NCI-H2227 (cell line): ENCODE measurements around the gene C10orf143.

Source experiments
- DNase-seq: peaks from one replicate; lab custom pipeline; 2025; ENCODE audit not compliant: unreplicated experiment; lab: John Stamatoyannopoulos, UW

The C10orf143 gene

DNA sequence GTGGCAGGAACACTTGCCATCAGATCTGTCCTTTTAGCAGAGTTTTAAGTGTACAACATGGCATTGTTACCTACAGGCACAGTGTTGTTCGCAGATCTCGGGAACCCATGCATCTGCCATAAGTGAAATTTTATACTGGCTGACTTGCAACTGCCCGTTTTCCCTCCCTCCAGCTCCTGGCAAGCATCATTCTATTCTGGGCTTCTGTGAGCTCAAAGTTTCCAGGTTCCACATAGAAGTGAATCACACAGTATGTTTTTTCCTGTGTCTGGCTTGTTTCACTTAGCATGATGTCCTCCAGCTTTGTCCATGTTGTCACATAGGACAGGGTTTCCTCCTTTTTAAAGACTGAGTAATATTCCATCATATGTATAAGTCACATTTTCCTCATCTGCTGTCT is 56.6 kb downstream of the C10orf143 start:
- no peak for DNase-seq

DNA sequence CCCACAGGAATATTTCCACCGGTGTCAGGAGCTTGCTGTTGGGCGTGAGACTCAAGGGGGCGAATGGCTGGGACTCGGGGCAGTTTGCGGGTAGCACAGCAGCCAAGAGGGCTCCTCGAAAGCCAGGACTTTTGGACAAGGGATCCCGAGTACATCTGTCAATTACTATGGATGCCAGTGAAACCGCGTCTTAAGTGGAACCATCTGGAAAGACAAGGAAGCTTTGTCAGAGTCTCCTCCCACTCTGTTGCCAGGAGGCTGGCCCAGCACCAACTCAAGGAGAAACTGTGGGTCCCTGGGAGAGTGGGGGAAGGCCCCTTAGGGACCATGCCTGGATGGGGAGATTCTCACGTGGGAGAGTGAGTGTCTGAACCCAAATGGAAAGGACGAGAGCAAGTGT is 57.1 kb downstream of the C10orf143 start:
- no peak for DNase-seq

DNA sequence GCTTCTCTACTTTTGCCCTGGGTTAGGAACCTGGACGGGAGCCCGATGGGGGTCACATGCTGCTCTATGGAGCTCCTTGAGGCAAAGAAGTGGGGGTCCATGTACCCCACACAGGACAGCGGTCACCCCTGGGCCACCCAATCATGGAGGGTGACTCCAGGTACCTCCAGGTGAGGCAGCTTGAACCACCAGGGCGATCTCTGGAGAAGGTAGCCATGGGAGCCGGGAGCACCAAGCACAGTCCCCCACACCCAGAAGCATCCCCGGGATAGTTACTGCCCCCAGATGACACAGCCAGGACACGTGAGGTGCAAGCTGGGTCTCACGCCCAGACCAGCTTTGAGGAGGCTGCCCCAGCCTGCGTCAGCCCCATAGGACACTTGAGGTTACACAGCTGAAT is 58.4 kb downstream of the C10orf143 start:
- no peak for DNase-seq

DNA sequence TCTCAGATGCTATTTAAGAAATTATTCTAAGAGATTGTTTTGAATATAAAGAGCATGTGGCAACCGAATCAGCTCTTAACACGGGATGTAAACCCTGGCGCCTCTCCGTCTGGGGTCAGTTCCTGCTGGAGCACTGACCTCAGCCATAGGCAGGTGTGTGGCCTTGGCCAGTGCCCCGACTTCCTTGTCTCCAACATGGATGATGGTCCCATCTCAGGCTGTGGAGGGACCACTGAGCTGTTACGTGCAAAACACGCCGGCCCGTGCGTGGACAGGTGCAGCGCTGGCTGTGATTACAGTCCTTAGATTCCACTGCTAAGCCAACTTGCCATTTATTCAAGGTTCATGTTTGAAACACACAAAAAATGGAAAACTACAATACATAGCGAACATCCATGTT is 59.9 kb downstream of the C10orf143 start:
- DNase-seq, result no peak

DNA sequence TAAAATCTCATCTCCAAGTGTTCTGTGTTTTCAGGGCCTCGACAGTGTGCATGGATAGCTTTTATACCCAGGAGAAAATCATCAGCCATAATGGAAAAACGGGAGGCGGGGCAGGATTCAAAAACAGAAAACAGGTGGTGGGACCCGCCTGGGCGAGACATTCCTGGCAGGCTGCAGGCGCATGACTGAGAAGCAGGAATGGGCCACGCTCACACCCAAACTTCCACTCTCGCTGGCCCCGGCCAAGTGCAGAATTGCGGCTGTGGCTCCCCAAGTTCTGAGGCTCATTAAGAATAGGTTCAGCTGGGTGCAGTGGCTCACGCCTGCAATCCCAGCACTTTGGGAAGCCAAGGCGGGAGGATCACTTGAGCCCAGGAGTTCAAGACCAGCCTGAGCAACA is 60.6 kb downstream of the C10orf143 start:
- no peak for DNase-seq

DNA sequence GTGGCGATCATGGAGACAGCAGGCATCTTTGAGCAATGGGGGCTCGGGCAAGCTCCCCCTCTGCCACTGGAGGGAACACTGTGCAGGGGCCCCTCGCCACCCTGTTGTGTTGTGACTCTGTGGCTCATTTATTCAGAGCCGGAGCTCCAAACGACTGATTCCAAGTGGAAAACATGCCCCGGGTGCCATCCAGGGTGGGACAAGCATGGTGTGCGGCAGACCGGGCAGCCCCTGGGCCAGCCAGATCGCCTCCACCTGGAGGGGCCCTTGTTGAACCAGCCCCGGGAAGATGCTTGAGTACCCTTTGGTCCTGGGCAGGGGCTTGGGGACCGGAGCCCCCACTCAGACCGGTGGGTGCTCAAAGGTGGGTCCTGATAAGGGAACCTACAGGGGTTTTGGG is 61.4 kb downstream of the C10orf143 start:
- no peak for DNase-seq

DNA sequence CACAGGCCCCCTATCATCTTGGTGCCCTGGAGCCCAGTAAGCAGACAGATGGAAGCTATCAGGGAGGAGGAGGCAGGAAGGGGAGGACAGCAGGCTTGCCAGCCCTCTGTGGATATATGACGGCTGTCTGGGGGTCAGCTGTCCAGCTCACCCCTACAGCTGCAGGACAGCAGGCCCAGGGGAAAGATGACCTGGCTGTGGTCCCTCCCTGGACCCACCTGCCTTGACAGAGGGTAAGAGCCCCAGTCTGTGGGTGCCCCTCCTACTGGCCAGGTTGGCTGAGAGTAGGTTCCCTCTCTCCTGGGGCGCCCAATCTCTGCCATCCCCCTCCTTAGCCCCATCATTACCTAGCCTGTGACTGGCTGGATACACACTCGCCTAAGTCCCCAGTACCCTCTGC is 62.5 kb downstream of the C10orf143 start:
- DNase-seq, result no peak

DNA sequence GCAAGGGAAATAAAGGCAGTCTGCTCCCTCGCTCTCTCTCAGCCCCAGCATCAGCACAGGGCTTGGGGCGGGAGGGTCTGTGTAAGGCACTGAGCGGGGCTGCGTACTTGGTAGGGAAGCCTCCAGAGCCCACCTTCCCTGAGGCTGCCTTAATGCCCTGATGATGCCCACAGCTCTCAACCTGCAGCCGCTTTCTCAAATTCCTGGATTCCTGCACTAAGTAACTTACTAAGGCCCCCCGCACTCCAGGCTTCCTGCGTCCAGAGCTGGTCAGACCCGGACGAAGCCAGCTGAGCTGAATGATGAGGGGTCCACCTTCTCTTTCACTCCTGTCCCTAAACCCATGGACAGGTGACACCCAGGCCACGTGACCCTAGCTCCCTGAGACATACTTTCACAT is 63.3 kb downstream of the C10orf143 start:
- no peak for DNase-seq

DNA sequence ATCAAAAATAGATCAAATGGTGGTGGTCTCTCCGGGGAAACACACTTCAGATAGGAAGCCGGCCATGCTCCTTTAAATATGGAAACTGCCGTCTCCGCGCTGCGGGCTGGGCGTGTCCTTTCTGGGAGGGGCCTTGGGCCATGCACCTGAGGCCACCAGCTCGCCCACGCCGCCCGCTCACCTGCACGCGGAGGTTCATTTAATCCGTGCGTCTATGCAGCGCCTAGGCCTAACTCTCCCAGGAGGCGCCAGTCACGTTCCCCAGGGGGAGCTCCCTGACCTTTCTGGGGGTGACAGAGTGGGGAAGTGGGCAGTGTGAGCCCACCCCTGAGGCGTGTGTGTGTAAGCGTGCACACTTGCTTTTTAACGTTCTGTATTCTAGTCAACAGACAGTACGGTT is 64.0 kb downstream of the C10orf143 start:
- no peak for DNase-seq

DNA sequence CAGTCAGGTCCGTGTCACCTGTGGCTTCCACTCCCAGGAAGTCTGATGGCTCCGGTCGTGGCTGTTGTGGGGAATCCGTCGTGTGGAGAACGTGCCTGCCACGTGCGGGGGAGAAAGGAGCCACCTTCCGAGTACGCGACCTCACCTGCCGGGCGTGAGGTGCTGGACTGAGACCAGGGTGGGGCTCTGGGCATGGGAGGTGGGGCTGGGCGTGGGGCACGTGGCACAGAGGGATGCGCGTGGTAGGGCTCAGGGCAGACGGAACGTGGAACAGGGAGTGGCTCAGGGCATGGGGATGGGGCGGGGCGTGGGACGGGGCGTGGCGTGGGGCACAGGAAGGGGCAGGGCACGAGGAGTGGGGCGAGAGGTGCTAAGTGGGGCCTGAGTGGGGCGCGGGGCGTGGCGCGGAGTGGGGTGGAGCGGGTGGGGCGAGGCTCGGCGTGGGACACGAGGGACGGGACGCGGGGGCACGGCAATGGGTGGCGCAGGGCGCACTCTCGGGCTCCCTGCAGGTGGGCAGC is 64.8 kb downstream of the C10orf143 start:
- no peak for DNase-seq

DNA sequence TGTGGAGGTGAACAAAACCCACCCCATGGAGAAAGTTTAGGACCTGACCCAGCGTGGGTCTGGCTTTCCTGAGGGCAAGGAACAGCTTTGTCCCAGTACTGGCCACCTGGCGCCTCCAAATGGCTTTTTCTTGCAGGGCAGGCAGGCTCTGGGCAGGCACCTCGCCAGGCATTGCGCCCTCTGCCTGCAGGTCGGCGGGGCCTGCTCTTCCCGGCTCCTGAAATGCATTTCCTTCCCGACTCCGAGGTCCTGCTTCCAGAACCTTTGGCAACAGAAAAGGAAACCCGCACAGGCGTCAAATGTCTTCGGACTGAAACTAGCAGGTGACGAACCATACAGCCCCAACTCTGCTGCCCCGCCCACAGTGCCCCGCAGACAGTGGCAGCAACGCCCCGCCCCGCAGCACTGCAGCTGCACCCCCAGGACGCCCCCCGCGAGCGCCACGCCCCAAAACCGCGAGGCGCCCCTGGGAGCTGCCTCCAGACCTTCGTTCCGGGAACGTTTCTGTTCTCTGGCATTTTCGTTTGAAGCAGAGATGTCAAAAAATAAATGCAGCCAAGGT is 65.5 kb downstream of the C10orf143 start:
- no peak for DNase-seq

DNA sequence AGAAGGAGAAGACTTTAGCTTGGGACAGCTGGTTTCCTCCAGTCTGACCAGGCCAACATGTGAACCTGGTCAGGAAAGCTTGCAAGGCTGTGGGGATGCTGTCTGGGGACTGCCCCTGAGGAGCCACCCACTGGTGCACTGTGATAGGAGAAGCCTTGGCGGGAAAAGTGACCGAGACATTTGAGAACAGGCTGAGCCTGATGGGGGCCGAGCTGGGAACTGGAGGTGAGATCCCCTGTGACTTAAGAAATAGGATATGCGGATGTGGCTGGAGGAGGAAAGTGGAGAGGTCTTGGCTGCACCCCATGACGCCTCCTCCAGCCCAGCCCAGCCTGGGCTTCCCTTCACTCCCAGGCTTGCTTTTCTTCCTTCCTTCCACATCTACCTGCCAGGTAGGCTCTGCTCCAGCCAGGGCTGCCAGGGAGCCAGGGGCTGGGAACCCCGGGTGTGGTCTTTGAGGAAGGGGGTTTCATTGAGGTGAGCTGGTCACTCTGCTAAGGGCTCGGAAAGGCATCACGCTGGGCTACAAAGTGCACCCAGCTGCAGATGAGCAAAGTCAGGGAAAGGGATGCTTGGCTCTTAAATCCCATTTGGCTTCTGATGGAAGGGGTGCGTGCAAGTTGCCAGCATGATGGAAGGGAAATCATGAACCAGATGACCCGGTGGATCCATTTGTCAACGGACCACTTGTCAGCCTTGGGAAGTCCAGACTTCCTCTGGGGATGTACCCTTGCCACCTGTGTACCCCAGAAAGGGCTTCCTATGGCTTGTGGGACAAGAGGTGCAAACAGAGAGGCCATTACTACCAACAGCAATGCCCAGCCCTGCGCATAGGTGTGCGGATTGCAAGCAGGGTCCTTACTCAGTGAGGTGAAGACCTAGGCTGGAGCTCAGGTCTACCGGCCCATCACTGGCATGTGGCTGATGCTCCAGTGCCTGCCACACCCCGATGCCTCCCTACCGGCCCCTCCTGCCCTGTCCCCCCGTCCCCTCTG is 66.3 kb downstream of the C10orf143 start:
- DNase-seq, result no peak

DNA sequence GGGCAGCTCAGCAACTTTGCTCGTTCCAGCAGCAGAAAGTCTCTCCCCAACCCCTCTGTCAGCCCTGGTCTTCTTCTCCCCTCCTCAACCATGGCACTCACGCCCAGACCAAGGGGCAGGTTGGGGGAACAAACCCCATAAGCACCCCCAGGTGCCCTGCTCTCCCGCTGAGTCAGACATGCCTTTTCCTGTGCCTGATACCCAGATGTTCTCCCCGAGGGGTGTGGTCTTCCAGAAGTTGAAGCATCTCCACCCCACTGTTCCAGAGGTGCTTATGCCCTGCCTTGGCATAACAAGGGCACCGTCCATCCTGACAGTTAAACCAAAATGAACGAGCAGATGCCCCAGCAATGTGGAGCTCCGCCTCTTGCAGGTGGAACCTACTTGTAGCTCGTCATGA is 67.1 kb downstream of the C10orf143 start:
- no peak for DNase-seq

DNA sequence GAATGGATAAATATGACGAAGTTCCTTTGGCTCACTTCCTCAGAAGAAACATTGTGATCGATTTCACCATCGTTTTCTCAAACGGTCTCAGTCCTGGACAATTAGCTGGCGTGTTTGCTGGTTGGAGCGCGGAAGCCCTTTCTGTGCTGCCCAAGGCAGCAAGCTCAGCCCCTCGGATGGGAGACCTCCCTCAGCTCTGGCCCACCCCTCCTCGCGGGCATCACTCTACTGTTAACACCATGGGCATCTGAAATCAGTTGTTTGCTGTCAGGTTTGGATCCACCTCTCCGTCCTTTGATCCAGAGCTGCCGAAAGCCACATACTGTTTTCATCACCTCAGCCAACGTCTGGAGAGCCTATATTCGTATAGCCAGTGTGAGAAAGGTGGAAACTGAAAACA is 68.2 kb downstream of the C10orf143 start:
- DNase-seq, result no peak

DNA sequence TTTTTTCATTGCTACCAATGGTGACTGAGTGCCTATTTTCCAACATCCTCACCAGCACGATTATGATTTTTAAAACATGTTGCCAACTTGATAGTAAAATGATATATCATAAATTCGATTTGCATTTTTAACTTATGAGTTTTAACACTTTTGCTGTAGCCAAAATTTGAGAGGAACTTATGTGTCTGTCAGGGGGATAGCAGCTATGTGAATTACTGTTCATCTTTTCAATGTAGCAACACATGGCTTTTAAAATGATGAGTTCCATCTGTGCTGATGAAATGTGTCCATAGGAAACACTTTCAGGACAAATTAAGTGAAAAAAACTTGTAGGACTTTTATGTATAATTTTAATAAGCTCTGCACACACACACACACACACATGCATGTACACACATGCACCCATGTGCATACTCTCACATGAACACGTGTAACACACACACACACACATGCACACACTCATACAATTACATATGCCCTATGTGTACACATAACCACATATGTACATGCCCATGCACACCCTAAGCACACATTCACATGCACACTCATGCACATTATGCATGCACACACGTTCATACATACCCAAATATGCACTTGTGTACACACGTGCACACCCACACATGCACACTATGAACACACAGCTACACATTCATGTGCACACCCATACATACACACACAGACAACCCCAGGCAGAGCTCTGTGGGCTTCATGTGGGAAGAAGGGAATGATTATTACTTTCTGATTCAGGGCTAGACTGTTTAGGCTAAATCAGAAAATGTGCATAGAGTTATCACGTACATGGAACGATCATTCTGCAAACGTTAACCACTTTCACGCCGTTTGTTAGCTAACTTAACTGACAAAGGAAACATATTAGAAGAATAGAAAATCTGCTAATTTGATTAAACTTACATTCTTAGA is 68.9 kb downstream of the C10orf143 start:
- no peak for DNase-seq

DNA sequence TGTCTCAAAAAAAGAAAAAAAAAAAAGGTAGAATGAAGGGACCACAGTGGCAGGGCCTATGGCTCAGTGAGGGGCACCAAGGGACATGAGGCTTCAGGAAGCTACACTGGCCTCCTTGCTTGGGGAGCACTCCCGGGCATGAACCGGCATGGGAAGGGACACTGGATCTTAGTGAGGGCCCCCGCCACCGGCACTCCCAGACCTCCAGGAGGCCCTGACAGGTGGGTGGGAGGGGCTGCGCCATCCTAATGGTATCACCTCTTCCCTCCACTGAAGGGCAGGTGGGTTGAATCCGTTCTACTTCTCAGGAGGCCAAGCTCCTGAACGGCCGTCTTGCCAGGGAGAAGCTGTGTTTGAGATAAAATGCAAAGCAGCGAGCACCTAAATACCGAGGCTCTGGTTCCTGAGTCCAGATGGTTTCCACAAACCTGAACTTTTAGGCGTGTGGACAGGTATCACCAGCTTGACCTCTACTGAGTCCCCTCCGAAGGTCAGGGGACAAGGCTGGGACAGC is 69.8 kb downstream of the C10orf143 start:
- DNase-seq, result no peak

DNA sequence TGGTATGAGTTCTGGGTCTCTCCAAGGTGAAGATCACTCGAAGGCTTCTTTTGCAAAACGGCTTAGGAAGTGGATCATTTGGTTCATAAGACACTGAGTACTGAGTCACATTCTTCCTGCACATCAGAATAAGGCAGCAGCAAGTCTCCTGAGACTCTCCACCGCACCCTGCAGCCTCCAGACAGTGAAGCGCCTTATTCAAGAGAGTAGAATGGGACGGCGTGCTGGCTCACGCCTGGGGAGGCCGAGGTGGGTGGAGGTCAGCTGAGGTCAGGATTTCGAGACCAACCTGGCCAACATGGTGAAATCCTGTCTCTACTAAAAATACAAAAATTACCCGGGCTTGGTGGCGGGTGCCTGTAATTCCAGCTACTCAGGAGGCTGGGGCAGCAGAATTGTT is 70.3 kb downstream of the C10orf143 start:
- no peak for DNase-seq

DNA sequence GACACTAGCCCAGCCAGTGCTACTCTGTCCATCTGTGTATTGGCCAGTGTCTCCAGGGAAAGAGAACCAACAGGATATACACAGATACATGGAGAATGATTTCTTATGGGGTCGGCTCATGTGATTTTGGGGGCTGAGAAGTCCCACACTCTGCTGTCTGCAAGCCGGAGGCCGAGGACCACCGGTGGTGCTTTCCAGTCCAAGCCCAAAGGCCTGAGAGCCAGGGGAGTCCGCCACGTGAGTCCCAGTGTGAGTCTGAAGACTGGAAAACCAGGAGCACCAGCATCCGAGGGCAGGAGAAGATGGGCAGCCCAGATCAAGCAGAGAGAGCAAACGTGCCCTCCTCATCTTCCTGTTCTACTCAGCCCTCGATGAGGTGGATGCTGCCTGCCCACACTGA is 71.5 kb downstream of the C10orf143 start:
- no peak for DNase-seq

DNA sequence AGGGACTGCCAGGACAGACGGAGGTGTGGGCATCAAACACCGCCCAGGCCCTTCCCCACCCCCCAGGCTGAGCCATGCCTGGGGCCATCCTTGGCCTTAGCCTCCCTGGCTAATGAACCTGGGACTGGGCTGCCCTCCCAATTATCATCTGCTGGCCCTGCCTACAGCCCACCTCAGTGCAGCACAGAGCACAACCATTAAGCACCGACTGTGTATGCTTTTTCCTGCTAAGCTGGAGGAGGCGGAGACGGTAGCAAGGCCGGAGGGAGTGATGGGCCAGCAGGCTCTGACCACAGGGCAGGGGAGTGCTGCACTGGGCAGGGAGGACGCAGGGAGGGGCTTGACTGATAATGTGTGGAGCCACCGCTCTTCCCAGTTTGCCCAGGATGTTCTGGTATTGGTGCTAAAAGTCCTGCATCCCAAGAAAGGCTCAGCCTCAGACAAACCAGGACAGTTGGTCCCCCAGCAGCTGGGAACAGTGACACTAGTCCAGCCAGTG is 72.0 kb downstream of the C10orf143 start:
- DNase-seq, result no peak

DNA sequence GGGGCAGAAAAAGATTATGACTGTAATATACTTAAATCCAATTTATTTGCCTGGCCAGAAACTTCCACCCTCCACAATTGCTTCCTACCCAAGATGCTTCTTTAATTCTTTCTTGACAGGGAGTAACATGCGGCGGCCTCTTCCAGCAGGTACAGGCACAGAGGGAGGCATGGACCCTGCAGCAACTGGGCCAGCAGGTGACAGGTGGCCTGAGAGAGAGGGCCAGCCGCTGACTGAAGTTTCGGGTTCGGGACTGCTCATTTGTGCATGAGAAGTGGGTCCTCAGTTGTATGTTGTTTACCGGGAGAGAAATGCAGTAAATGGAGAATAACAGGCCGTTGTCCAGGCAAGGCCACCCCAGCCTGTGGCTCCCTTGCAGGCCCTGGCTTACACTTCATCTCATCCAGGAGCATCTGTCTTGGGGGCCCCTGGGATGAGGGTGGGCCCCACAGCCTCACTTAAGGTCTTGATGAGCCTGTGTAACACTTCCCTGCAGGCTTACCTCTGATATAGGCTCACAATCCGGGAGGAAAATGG is 72.5 kb downstream of the C10orf143 start:
- no peak for DNase-seq
